Fibroblast of skin of left quadriceps (primary cell): ENCODE measurements around the gene PHEX.

Source experiments
- DNase-seq, 2 experiments: peaks; one replicate each; pipeline ENCODE4 v3.0.0-alpha.2; 2013; ENCODE audit warnings: low read depth in 2 of 2

Gene PHEX

DNA sequence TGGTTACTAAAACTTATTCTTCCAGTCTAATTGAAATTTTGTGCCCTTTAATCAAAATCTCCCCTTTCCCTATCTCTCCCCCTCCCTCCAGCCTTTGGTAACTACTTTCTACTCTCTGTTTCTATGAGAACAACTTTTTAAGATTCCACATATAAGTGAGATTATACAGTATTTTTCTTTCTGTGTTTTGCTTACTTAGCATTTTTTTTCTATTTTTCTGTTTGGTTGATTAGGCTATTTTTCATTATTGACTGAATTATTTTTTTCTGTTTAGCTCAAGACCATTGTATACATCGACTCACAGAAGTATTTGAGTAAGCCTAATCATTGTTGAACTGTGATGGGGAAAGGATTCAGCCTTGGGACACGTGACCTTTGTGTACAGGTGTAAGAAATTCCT is 116.4 kb downstream of the PHEX start:
- DNase-seq: no peak

DNA sequence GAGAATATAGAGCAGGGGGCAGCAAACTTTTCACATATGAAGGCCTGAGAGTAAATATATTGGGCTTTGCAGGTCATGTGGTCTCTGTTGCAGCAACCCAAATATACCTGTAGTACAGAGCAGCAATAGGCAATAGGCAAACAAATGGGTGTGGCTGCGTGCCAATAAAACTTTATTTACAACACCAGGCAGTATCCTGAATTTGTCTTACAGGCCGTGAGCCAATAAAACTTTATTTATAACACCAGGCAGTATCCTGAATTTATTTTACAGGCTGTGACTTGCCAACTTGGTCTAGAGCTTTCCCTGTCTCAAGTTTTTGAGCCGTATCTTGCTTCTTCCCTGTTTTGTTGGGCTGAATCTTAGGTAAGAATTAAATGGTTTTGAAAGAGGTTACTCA is 118.2 kb downstream of the PHEX start:
- DNase-seq: no peak

- no peak for DNase-seq
These were observed 123.0 kb downstream of the PHEX start for GRCh38 chrX:22155126-22155525.

DNA sequence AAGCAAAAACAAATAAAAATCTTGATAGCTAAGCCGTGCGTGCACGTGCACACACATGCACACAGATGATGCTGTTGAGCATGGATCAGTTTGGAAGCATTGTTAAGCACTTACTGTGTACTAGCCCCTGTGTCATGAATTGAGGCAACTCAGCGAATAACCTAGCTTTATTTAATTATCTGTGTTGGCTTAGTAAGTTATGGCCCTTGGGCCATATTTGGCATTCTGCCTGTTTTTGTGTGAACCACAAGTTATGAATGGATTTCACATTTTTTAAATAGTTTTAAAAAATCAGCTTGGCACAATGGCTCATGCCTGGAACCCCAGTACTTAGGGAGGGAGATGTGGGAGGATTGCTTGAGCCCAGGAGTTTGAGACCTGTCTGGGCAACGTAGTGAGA is 126.9 kb downstream of the PHEX start:
- peak; percentile 44 to 55 for DNase-seq

GRCh38 chrX:22163326-22163725 is 131.2 kb downstream of the PHEX start:
- no peak for DNase-seq

DNA sequence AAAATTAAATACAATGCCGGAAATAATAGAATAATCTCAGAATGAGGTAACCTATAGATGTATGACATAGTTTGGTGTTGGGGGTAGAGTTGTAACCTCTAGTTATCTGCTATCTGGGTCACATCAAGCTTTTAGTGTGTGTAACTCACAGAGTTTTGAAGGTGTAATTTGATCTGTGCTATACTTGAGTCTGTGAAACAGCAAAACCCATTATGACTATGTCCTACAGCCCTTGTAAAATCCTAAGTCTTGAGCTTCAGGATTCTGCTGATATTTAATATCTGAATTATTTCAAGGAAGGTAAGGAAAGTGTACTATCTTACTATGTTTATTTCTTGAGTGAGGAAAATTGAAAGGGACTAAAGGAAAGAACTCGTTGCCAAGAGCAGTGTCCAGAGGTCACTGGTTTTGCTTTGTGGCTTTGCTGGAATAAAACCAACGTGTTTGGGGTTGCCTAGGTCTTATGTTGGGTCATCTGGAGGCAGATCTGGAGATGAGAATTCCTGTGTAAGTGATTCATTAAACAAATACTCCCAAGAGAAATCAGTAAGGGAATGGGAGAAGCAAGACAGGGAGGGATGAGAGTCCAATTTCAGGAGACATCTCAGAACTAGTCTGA is 132.8 kb downstream of the PHEX start:
- peak in 1 of 2 experiments; percentile 10 for DNase-seq

- DNase-seq: peak; percentile 25 to 28
These were observed 133.8 kb downstream of the PHEX start for GRCh38 chrX:22165732-22166457.

- DNase-seq: no peak
These were observed 139.3 kb downstream of the PHEX start for GRCh38 chrX:22171287-22172060.

DNA sequence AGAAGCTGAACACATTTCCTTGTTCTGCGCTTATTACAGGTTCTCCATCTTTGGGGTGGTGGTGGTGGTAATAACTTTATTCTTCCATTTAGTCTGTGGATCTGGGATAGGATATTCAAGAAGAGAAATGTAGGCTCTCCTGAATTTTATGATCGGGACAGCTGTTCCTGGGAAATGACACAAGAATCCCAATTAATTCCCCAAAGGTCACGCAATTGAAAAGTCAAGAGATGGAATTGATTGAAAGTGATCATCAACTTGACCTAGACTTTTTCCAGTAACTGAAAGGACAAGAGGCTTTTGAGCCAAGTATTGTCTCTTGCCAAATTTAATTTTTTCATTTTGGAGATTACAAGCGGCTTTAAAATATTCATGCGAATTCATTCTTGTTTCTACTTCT is 141.8 kb downstream of the PHEX start:
- no peak for DNase-seq

DNA sequence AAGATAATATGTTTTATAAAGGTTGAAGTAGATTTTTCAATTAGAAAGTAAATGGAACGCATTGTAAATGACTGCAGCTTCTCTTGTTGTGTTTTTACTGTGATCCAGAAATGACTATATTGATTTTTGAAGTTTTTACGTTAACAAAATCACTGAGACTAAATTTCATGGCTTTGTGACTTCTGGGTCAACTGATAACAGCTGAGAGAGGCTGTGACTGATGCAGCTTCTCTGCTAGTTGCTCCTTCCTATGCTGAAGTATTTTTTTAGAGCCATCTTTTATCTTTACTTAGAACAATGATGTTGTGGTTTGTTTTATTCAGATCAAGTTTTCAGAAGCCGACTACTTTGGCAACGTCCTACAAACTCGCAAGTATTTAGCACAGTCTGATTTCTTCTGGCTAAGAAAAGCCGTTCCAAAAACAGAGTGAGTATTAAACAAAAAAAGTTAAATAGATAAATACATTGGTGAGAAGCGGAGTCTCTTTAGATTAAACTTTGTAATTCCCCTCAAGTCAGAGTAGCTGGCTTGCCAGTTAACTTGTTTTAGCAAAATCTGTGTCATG is 145.9 kb downstream of the PHEX start:
- DNase-seq: no peak

DNA sequence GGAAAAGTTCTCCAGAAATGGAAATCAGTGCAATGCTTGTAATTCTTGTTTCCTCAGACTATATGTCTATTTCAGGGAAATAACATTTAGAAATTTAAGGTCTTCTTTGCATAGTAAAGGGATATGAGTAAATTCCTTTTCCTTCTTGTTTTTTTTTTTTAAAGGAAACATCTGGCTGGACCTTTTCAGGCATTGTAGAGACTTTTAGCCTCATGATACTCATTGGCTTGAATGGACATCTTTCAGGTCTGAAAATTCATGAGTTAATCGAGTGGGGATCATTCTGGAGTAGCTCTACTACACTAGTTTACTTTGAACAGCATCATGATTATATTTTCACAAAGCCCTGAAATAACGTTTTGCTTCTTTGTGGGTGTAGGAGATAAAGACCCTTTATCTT is 152.0 kb downstream of the PHEX start:
- no peak for DNase-seq

- DNase-seq: no peak
These were observed 154.0 kb downstream of the PHEX start for GRCh38 chrX:22186165-22186564.

DNA sequence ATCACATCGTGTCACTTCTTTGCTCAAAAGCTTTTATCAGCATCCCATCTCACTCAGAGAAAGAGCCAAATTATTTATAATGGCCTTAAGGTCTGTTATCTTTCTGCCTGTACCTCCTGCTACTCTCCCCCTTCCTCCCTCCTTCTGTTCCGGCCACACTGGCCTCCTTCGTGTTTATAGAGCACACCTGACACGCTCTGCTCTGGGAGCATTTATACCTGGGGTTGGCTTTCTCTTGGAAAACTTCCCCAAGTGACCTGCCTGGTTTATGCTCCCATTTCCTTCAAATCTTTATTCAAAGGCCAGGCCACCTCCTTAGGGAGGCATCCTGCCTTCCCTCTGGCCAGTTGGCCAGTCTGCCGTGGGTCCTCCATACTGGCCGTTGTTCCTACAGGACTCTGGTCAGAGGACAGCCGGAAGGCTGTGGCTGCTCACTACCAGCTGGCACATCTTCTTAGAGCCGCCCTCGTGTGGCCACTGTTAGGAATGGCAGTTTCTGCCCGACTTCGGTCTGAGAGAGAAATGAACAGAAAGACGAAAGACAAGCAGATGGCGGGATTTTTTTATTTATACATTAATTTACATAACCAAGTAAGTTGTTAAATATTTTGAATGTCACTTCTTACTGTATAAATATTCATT is 160.4 kb downstream of the PHEX start:
- peak; percentile 10 to 12 for DNase-seq

GRCh38 chrX:22193851-22194659 is 161.9 kb downstream of the PHEX start:
- DNase-seq: no peak

GRCh38 chrX:22194660-22194945 is 162.5 kb downstream of the PHEX start:
- no peak for DNase-seq

DNA sequence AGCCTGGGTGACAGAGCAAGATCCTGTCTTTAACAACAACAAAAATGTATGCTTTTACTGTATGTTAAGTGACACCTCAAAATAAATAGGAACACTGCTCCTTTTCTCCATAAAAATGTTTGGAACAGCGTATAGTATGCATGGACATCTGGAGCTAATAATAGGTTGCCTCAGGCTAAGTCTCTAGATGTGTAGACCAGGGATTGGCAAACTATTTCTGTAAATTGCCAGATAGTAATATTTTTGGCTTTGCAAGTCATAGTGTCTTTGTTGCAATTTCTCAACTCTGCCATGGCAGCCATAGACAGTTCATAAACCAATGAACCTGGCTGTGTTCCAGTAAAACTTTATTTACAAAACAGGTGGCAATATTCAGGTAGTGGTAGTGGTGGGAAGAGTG is 164.0 kb downstream of the PHEX start:
- peak; percentile 42 to 48 for DNase-seq

GRCh38 chrX:22202251-22202650 is 170.1 kb downstream of the PHEX start:
- DNase-seq: no peak

- no peak for DNase-seq
These were observed 171.1 kb downstream of the PHEX start for GRCh38 chrX:22203186-22203585.

GRCh38 chrX:22206781-22207180 is 174.7 kb downstream of the PHEX start:
- no peak for DNase-seq

- peak; percentile 83 to 85 for DNase-seq
These were observed 188.8 kb downstream of the PHEX start for GRCh38 chrX:22220941-22221340.

DNA sequence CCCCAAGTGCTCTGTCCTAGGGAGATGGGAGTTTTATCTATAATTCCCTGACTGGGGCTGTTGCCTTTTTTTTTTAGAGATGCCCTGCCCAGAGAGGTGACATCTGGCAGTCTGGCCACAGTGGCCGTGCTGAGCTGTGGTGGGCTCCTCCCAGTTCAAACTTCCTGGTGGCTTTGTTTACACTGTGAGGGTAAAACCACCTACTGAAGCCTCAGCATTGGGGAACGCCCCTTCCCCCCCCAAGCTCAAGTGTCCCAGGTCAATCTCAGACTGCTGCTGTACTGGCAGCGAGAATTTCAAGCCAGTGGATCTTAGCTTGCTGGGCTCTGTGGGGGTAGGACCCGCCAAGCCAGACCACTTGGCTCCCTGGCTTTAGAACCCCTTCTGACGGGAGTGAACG is 202.3 kb downstream of the PHEX start:
- DNase-seq: no peak
